Right hindlimb (tissue), 1 donor: ENCODE data around the gene EYS.
"Not testable (repeated sequence)": the region's sequence is repeated elsewhere in the genome, so short reads cannot be mapped to it uniquely, and the experiment has no call there.

Source experiments
- DNase-seq: peaks from one replicate; pipeline ENCODE4 v3.0.0-alpha.2; 2018

Gene EYS

DNA sequence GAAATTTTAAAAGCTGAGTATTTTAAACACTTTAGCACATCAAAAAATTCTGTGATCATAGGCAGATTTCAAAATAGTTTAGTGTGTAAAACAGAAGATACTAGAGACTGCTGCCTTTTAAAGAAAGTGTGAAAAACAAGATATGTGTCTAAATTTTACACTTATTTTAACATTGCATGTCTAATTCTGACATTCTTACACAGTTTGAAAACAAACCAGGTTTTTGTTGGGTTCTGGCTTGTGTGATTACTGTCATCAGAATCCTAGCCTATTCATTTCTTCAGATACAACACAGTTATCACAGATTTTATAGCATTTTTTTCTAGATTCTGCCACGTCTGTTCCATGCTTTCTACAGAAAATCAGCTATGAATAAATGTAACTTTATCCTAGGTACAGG is 257.1 kb downstream of the EYS start:
- DNase-seq = no peak

DNA sequence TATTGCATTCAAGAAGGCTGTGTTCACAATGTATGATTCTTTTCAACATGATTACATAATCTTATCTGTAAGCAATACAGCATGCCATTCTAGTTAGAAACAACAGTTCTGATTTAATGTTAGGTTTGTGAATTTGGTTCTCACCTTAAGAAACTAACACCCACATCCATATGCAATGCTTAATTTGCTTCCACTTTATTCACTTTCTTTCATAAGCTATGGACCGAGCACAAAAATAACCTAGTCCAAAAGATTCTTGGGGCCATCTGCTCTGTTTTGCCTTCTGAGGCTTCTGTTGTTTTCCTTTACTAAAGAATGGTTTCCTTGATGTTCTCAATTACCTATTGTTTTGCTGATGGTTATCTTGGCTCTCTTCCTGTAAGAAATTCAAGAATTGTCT is 258.2 kb downstream of the EYS start:
- DNase-seq = no peak

DNA sequence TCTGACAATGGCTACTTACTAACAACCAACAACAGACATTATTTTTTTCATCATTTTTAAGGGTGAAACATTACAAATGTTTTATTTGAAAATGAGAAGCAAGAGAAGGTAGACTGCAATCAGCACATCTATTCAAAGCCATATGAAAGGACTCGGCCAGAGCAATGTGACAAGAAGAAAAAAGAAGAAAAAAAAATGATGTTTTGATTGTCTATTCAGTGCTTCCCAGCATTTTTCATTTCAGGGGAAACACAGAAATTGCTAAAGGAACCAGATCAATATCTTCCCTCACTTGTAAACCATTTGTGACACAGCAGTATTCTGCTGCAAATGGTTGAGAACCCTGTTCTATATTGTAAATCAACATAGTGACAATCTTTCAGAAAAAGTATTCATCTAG is 270.7 kb downstream of the EYS start:
- DNase-seq = no peak

DNA sequence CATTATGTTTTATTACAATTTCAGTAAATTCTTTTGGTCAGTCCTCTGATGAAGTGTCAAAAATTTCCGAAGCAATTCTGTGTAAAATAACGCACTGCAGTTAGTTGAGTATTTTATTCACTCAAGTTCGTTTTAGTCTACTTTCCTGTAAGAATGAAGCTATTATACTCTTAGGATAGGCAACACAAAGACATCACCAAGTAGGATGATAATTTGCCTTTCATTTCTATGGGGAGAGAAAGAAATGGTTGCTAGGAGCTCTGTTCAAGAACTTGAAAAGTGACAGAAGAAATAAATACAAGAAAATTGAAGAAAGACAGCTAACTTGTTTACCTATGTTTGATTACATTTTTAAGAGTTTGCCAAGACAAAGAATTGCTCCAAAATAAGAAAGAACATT is 290.4 kb downstream of the EYS start:
- no peak for DNase-seq

DNA sequence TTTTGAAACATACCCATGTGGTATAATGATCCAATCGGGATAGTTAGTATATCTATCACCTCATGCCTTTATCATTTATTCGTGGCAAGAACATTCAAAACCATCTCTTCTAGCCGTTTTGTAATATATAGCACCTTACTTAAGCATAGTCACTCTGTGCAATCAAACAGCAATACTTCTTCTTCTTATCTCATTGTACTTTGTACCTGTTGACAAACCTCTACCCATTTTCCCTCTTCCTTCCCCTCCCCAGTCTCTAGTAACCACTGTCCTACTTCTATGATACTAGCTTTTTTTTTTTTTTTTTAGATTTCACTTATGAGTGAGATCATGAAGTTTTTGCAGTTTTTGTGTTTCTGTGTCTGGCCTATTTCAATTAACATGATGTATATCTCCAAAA is 296.7 kb downstream of the EYS start:
- DNase-seq = no peak

DNA sequence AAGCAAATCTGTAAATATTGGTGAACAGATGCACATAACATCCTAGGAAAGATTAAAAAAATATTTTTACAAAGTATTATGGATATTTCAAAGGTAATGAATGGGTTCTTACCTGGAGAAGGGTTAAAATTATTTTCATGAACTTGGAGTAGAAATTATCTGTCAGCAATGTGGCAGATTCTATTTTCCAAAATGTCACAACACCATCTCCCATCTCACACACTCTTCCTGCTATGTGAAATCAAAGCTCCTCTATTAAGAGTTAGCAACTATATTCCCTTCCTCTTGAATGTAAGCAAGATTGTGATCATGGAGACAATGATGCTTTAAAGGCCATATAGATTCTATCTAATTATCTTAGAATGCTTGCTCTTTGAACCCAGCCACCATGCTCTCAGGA is 304.5 kb downstream of the EYS start:
- DNase-seq = no peak

DNA sequence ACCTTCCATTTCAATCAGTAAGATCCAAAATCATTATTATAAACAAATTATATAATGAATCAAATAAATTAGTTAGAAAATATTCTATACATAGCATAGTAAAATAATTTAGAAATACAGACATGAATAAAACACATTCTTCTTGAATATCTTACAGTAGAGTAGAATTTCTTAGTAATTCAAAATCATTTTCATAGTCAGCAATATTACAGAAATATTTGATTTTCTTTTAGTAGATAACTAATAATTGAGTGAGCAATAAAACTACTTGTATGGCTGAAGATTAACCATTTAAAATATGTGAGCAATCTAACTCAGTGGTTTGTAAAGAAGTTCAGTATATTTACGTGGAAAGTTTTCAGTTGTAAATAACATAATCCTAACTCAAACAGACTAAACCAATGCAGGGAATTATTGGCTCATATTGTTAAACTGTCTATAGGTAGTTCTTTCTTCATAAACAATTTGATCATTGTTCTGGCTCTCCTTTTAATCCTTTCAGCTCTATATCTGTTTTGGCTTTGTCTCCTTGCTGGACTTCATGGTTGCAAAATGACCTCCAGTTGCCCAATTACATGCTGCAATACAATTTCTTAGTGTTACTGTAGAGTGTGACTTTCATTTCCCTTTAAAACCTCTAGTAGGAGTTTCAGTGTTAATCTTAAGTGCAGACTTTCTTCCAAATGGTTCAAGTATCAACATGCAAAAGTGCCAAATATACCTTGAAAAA is 307.5 kb downstream of the EYS start:
- no peak for DNase-seq

DNA sequence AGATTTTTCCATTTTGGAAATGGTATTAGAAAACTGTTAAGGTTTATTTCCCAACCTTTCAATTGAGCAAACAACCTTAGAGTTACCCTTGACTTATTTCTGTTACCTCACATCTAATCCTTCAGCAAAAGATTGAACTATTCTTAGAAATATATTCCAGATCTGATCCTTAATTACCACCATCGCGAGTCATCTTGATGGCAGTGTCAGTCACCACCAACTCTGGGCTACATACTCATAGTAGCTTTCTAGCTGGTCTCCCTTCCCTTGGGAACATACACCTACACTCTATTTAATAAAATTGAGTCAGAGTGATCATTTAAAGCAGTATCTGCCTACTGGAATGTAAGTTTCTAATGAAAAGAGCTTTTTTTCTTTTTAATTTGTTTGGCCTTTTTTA is 308.2 kb downstream of the EYS start:
- DNase-seq = no peak

DNA sequence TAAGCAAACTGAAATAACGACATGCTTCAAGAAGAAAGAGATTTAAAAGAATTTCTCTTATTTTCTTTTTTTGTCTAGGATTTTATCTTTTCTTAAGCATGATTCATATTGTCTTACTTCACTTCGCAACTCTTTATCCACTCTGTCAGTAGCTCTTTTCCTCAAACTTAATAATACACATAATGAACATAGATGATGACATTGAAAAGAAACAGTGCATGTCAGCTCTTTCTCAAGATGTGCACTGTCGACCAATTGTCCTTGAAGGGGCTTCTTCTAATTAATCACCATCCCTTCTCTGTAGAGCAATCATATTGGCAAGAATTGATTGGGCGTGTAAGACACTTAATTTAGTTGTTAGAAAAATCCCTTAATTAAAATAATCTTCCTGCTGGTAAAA is 356.5 kb downstream of the EYS start:
- DNase-seq = no peak

DNA sequence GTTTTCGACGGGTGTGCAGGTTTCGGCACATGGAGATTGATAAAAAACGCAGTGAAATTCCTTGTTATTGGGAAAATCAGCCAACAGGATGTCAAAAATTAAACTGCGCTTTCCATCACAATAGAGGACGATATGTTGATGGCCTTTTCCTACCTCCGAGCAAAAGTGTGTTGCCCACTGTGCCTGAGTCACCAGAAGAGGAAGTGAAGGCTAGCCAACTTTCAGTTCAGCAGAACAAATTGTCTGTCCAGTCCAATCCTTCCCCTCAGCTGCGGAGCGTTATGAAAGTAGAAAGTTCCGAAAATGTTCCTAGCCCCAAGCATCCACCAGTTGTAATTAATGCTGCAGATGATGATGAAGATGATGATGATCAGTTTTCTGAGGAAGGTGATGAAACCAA is 404.4 kb downstream of the EYS start:
- not testable (repeated sequence) for DNase-seq

DNA sequence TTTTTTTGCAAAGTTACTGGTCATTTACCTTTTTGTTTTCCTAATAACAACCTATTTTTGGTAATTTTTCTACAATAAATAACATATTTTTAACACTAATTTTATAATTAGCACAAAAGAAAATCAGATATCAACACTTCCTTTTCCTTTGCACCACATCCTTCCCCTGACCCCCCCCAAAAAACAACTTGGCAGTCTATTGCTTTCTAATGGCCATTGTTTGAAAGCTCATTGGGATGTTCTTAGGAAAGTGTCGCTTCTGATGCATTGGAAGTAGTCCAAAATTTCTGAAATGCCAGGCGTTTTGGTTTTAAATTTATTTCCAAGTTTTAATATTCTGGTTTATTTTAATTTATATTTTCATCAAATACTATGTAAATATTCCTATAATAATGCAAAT is 407.8 kb downstream of the EYS start:
- DNase-seq = no peak

DNA sequence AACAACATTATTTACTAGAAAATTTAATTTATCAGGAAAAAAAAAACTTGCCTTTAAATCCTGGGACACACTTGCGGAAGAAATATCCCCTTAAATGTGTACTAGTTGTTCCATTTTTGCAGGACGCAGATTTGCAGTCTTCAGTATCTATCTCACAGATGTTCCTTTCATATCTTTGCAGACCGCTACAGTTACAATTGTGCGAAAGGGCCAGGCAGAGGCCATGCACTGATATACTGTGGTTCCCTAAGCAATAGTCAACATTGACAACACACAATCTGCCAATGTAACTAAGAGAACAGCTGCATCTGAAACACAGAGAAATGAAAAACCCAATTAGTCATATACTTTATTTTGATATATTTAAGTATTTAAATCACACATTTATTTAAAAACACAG is 411.2 kb downstream of the EYS start:
- DNase-seq = no peak

DNA sequence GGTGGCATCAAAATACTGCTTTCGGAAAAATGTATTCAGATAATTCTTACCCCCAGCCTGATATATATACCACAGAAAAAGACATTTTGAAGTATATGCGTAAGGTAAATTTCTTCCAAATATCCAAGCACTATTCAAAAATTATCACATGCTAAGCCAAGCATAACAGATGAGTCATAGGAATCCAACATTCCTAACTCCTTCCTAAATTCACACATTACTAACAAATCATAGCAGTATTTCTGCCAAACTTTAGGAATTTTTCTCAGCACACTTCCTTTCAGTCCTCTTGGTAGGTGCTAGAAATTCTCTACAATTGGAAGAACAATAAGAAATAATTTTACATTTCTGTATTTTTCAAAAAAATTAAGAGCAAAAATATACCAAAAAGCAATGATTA is 417.5 kb downstream of the EYS start:
- no peak for DNase-seq

DNA sequence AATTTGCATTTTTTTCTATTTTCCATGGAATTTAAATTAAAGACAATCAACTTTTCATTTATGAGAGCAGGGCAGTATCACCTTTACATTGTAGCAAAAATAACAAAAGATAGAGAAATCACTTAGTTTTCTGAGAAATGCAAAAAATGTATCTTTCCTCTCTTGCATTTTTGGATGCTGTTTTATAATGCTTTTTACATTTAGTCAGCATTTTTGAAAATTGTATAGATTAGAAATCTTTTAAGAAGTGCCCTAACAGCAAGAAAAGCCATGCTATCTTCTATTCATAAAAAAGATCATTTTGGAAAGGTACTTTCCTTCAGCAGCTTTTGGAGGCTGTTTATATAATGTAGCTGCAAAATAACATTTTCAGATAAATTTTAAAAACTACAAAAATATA is 421.8 kb downstream of the EYS start:
- no peak for DNase-seq

DNA sequence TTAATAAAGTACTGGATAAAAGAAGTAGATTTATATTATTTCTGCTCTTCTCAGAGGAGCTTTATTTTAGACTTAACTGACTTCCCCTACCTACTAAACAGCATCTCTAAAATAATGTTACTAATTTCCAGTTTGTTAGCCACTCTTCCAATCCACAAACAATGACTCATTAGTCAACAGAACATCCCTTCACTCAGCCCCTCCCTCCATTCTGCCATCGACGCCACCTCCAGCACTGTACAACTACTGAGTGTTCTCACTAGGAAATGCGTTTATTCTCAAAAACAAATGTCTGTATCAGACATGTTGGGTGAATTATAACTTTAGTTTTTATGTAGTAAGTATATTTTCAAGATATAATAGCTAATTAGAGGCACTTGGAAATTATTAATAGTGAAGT is 427.0 kb downstream of the EYS start:
- DNase-seq = no peak

DNA sequence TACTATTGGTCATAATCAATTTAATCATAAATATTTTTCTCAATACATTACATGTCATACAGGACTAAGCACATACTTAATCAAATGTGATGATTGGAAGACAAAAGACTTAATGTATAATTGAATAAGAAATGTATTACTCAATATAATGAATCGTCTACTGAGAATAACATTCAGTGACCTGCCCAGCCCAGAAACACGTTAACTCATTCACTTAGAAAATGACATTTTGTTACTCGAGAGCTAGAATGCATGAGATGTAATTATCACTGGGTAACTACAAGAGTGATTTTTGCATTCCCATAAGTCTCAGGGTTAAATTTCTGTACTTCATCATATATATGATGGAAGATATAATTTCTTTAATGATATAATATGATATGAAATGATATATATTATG is 444.8 kb downstream of the EYS start:
- DNase-seq = no peak

DNA sequence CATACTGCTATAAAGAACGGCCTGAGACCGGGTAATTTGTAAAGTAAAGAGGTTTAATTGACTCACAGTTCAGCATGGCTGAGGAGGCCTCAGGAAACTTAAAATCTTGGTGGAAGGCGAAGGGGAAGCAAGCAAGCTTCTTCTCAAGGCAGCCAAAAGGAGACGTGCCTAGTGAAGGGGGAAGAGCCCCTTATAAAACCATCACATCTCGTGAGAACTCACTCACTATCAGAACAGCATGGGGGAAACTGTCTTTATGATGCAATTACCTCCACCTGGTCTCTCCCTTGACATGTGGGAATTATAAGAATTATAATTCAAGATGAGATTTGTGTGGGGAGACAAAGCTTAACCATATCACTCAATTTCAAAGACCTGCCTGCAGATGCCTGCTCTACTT is 447.0 kb downstream of the EYS start:
- no peak for DNase-seq

DNA sequence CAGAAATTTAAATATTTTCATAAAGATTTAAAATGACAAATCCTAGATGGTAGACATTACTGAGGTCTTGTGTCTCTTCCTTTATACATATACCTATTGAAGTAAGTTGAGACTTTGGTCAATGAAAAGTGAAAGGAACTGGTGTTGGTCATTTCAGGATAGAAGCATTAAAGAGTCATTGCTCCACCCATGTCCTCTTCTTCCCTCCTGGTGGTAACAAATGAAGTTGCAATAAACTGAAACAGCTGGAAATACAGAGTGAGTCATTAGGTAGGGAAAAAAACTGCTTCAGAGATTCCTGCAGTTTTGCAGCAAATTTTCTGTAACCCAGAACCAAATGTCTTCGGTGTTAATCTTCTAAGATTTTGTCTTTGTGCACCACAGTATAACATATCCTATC is 448.0 kb downstream of the EYS start:
- DNase-seq = no peak

DNA sequence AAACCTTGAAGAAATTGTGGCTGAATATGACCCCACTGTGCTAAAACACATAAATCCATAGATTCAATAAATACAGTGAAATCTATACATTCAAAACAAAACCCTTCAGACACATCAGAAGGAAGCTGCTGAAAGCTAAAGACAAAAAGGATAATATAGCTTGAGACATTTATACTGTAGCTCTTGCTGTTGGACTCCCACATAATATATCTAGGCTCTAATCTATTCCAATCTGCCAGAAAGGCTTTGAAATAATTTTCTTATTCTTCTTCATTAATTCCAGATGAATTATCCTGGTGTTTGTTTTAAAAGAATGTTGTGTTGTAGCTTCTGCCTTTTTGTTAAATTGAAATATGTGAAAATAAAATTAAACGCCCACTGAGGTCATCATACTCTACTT is 454.0 kb downstream of the EYS start:
- no peak for DNase-seq

DNA sequence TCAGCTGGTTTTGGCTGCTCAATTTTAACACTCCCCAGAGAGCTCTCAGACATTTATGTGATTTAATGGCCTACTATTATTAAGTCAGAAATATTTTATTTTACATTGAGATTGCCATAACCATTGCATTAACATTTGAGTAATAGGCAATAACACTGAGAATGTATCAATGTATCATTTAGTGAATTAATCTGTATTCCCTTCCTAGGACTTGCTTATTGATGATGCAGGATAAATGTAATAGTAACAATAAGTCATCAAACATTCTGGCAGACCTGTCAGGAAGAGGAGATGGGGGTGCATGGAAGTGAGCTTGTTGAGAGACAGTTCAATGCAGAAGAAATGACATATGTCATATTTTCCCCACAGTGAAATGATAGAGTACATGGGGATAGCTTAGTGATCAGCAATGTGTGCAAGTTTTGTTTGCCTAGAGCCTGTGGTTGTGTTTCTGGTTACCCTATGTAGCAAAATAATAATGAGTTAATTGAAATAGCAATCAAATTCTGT is 458.9 kb downstream of the EYS start:
- no peak for DNase-seq

DNA sequence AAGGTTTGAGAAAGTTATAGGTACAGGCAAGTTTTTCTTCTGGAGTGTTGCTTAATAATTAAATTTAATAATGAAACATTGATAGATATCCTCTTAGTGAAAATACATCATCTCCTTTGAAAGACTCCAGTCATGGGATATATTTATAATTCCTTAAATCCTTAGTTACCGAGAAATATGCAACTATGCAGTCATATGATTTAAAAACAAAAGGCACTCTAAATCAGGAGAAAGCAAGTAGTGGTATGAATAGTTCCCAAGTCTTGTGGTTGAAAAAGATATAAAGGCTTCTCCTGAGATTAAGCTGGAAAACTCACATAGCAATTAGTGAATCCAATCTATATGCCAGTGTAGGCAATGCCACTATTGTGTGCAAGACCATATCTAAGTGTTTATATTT is 475.4 kb downstream of the EYS start:
- no peak for DNase-seq

DNA sequence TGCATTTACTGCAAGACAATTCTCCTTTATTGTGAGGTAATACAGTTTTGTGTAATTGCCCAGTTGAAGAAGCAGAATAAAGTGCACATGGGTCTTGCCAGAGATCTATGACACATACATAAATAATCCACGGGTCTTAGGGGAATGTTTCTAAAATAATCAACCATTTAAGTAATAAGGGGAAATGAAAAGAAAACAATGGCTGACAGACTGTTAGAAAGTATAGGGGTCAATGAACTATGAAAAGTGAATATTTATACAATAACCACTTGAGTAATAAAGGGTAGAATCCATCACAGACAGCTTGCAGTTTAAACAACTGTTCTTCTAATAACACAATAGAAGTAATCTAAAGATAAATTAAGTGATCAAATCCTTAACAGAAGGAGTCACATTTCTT is 477.2 kb downstream of the EYS start:
- no peak for DNase-seq

DNA sequence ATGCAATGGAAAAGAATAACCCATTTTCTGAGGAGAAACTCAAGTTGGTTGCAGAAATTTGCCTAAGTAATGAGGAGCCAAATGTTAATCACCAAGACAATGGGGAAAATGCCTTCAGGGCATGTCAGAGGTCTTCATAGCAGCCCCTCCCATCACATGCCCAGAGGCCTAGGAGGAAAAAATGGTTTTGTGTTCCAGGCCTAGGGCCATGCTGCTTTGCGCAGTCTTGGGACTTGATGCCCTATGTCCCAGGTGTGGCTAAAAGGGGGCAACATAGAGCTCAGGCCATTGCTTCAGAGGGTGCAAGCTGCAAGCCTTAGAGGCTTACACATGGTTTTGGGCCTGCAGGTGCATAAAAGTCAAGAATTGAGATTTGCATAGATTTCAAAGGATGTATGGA is 485.9 kb downstream of the EYS start:
- DNase-seq = no peak

DNA sequence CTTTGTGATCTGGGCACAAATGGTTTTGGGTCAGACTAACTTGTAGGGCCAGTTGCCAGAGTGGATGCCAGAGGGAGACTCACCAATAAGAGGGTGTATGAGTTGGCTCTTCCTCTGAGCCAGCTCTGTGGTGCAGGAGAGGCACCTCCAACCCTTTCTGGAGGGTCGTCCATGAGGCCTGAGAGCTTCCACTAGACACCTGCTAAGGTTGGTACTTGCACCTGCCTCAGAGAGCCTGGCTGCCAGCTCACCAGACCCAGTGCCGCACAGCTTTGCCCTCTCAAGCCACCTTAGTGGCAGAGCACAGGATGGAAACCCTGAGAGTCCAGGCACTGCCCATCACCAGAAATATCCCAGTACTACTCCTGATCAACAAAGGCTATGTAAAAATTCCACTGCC is 504.3 kb downstream of the EYS start:
- no peak for DNase-seq

DNA sequence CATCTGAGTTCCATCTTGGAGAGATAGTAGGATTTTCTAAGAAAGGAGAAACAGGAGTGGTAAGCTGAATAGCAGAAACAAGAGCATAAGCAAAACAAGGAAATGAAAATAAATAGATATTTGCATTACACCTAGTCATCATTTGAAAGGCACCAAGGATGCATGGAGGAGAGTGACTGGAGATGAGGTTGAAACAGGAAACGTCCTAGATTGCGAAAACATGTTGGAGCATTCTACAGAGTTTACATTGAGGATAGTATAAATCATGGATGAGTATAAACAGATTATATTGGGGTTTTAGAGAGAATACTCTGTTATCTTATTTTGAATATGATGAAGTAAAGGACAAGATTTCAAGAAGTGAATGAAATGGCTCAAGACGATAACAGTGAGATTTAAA is 507.3 kb downstream of the EYS start:
- DNase-seq = no peak

DNA sequence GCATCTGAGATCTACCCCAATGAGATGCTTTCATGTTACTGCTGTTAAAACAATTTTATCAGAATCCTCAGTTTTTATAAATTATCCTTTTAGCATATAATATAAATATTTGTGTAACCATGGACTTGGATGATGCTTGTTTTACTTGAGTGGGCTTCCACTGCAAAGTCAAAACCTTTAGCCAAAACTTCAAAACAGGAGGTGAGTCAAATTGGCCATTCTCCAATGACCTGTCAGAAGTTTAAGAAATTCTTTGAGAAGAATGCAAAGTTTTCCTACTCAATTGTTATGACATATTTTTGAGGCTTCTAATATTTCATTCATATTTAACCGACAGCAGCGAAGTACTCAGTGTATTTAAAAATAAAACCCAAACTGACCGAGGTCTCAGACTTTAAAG is 507.9 kb downstream of the EYS start:
- DNase-seq = no peak
